Measurements from ENCODE around the gene CCDC9B. TPM values are rescaled to one million over a fixed set of nuclear protein-coding genes. Genes with fewer than 3 reads are reported as not detected.
A peak's percentile ranks its signal among the peaks of the same experiment; 100 is the strongest.

CCDC9B gene
- total RNA-seq, 1 donor from 2014 or later, result 2.1 TPM

DNA sequence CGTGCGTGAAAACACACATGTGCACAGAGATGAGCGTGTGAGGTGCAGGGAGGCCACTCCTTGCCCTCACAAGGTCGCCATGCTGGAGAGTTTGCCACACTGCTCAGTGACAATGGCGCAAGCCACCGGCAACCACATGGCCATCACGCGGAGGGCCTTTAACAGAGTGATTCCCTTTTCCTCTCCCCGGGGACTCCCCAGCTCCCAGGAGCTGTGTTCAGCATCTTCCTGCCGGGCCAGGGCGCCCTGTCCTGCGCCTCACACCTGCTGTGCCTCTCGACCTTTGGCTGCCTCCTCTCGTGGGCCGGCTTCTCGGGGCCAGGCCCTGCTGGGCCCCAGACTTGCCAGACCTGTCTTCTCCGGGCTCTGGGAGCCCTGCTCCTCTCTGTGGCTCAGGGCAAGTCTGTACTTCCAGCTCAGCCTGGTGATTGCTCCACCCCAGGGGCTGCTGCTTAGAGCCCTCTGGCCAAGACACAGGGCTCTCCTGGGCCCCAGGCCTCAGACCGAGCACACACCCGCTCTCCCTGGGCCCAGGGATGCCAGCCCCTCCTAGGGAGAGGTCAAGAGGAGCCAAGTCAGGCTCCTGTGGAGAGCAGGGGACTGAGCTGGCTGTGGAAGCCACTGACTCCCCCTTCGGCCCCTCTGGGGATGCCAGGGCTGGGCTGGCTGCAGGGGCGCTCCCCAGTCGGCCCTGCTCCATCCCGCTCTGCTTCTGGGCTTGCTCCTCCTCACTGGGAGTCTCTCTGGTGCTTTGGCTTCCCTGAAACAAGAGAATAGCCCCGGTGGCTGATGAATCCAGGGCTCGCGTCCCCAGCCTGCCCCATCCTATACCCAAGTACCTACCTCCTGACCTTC lies 5.6 kb downstream of the CCDC9B start:
- no peak overlapping the region for H3K4me3 Mint-ChIP-seq
- ChIA-PET CTCF (interaction anchor here (1.4 to 13.8 kb wide), 6 partner anchors 9 to 117 kb away, joined by 5 to 310 read pairs (median 32); partner anchors contain the start of genes INAFM2 and PLCB2), POLR2A (interaction anchor here (0.6 to 2.5 kb wide), 4 partner anchors 9 to 27 kb away, joined by 3 to 10 read pairs (median 4); partner anchors contain the start of gene INAFM2)
- DNase-seq (no peak), ATAC-seq (ENCODE audit: low read depth) (no peak)
- H3K36me3 Mint-ChIP-seq (ENCODE audit: low read depth), result no peaks in the 10 kb centered on the region
- H3K27ac Mint-ChIP-seq, result no peak overlapping the region
- peaks cover 29% of the 10 kb centered on the region for H3K4me1 Mint-ChIP-seq
- intact Hi-C loops (cut with micrococcal nuclease), result loop anchor here (5.0 kb wide), 1 partner anchor 648 kb away; no protein-coding TSS in a partner anchor
- H3K9me3 Mint-ChIP-seq, result no peaks in the 10 kb centered on the region
- TF ChIP-seq, protein P1, sequence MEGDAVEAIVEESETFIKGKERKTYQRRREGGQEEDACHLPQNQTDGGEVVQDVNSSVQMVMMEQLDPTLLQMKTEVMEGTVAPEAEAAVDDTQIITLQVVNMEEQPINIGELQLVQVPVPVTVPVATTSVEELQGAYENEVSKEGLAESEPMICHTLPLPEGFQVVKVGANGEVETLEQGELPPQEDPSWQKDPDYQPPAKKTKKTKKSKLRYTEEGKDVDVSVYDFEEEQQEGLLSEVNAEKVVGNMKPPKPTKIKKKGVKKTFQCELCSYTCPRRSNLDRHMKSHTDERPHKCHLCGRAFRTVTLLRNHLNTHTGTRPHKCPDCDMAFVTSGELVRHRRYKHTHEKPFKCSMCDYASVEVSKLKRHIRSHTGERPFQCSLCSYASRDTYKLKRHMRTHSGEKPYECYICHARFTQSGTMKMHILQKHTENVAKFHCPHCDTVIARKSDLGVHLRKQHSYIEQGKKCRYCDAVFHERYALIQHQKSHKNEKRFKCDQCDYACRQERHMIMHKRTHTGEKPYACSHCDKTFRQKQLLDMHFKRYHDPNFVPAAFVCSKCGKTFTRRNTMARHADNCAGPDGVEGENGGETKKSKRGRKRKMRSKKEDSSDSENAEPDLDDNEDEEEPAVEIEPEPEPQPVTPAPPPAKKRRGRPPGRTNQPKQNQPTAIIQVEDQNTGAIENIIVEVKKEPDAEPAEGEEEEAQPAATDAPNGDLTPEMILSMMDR (IDR thresholded peaks at IDR 0.05), result no peak
- no peaks in the 10 kb centered on the region for H3K27me3 Mint-ChIP-seq

- TF ChIP-seq, protein P1 (IDR thresholded peaks at IDR 0.05), result no peak
- H3K27me3 Mint-ChIP-seq, result no peaks in the 10 kb centered on the region
- no peaks in the 10 kb centered on the region for H3K9me3 Mint-ChIP-seq
- intact Hi-C loops (cut with micrococcal nuclease), result no loop called here
- ChIA-PET CTCF (interaction anchor here (1.4 to 13.8 kb wide), 5 partner anchors 9 to 87 kb away, joined by 5 to 310 read pairs (median 6); partner anchors contain the start of genes INAFM2 and PLCB2), POLR2A (interaction anchor here (1.6 to 2.5 kb wide), 2 partner anchors 9 to 11 kb away, joined by 5 to 10 read pairs; partner anchors contain the start of gene INAFM2)
- H3K4me3 Mint-ChIP-seq, result no peak overlapping the region
- no peaks in the 10 kb centered on the region for H3K36me3 Mint-ChIP-seq (ENCODE audit: low read depth)
- ATAC-seq (ENCODE audit: low read depth) (no peak), DNase-seq (no peak)
- peaks cover 29% of the 10 kb centered on the region for H3K4me1 Mint-ChIP-seq
- no peak overlapping the region for H3K27ac Mint-ChIP-seq
Measured at GRCh38 chr15:40334541-40334940, 6.2 kb downstream of the CCDC9B start.

DNA sequence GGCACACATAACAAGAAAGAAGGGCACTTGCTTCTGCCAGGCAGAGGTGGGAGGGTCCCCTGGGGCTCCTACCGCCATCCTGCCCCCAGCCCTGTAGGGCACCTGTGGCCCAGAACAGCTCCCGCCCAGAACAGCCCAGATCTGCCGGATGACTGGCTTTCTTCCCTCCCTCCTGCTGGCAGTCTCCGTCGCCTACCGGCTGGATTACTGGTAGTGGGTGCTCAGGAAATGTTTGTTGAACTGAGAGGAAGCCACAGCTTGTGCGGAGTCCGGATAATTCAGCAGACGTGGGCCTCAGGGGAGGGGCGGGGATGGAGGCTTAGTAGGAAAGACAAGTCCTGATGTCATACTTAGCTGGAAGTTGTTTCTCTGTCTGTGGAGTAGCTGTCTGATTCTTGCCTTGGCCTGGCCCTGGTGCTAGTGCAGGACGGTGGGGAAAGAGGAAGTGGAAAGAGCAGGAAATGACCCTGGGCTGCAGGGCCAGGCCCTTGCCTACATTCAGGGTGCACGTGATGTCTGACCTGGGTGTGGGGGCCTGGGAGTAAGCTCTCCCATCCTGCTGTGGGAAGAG lies 6.7 kb downstream of the CCDC9B start:
- TF ChIP-seq, protein P1 (IDR thresholded peaks at IDR 0.05), result no peak
- Mint-ChIP-seq H3K4me3 (peak overlapping the region; percentile 29), H3K9me3 (no peaks in the 10 kb centered on the region), H3K27me3 (no peaks in the 10 kb centered on the region), H3K27ac (no peak overlapping the region), H3K36me3 (ENCODE audit: low read depth) (no peaks in the 10 kb centered on the region), H3K4me1 (peaks cover 29% of the 10 kb centered on the region)
- intact Hi-C loops (cut with micrococcal nuclease), result loop anchor here (1.0 kb wide), 1 partner anchor 11 kb away; the partner anchor contains the start of gene INAFM2
- DNase-seq (no peak), ATAC-seq (ENCODE audit: low read depth) (peak; percentile 48)
- ChIA-PET CTCF (interaction anchor here (1.4 to 13.8 kb wide), 5 partner anchors 8 to 88 kb away, joined by 5 to 310 read pairs (median 6); partner anchors contain the start of genes INAFM2 and PLCB2), POLR2A (interaction anchor here (1.6 to 2.5 kb wide), 2 partner anchors 9 to 11 kb away, joined by 5 to 10 read pairs; partner anchors contain the start of gene INAFM2)

GRCh38 chr15:40332113-40332781 lies 8.5 kb downstream of the CCDC9B start:
- intact Hi-C loops (cut with micrococcal nuclease), result no loop called here
- ATAC-seq (ENCODE audit: low read depth) (no peak), DNase-seq (no peak)
- H3K27ac Mint-ChIP-seq, result no peak overlapping the region
- ChIA-PET CTCF (interaction anchor here (1.1 to 8.6 kb wide), 3 partner anchors 9 to 53 kb away, joined by 4 to 36 read pairs (median 5); no protein-coding TSS in a partner anchor), POLR2A (interaction anchor here (0.5 to 1.6 kb wide), 4 partner anchors 9 to 257 kb away, joined by 3 read pairs; no protein-coding TSS in a partner anchor)
- TF ChIP-seq, protein P1 (IDR thresholded peaks at IDR 0.05), result no peak
- H3K27me3 Mint-ChIP-seq, result no peaks in the 10 kb centered on the region
- H3K36me3 Mint-ChIP-seq (ENCODE audit: low read depth), result no peaks in the 10 kb centered on the region
- H3K4me1 Mint-ChIP-seq, result peaks cover 25% of the 10 kb centered on the region
- H3K4me3 Mint-ChIP-seq, result no peak overlapping the region
- H3K9me3 Mint-ChIP-seq, result no peaks in the 10 kb centered on the region

Measured in activated B cell treated with CpG ODN at 0.5 μM for 24 hours (primary cell).